Activated CD4-positive, alpha-beta memory T cell treated with anti-CD3 and anti-CD28 coated beads for 36 hours (primary cell): ENCODE measurements around the gene TNFRSF12A. TPM values are rescaled to one million over a fixed set of nuclear protein-coding genes. Genes with fewer than 3 reads are reported as not detected.
"Not testable (repeated sequence)": the region's sequence is repeated elsewhere in the genome, so short reads cannot be mapped to it uniquely, and the experiment has no call there.

Experiments used
- CTCF ChIA-PET: fragments of 350-600 bp; sonication (Branson Sonifier 250); formaldehyde crosslinking; loops from one replicate; lab custom pipeline; 2021; ENCODE audit warnings: antibody characterized with exemption, inconsistent platforms; lab: Charles Lee
- POLR2A ChIA-PET: fragments of 350-600 bp; sonication (Branson Sonifier 250); formaldehyde crosslinking; loops from one replicate; lab custom pipeline; 2021; ENCODE audit warnings: antibody characterized with exemption; lab: Charles Lee
- DNase-seq: peaks from one replicate; pipeline ENCODE4 v3.0.0-alpha.2; 2020
- H3K27ac Mint-ChIP-seq: one replicate; pipeline ENCODE4 v1.8.0; 2021; ENCODE audit warnings: mixed read lengths
- H3K27me3 Mint-ChIP-seq: one replicate; pipeline ENCODE4 v1.8.0; 2021; ENCODE audit warnings: mixed read lengths
- H3K36me3 Mint-ChIP-seq: one replicate; pipeline ENCODE4 v1.8.0; 2021; ENCODE audit warnings: mixed read lengths
- H3K4me1 Mint-ChIP-seq: one replicate; pipeline ENCODE4 v1.8.0; 2021; ENCODE audit warnings: low read depth, mixed read lengths
- H3K4me3 Mint-ChIP-seq: one replicate; pipeline ENCODE4 v1.8.0; 2021; ENCODE audit warnings: mild to moderate bottlenecking, mixed read lengths
- H3K9me3 Mint-ChIP-seq: one replicate; pipeline ENCODE4 v1.8.0; 2021; ENCODE audit warnings: mixed read lengths
- intact Hi-C: fragments of 100-400 bp; cut with micrococcal nuclease; formaldehyde crosslinking; loops from one replicate; pipeline ENCODE4 v1.15.1; 2023
- total RNA-seq, 2 experiments: library from RNA; stranded (reverse); gene quantifications; one replicate each; pipeline ENCODE4 v1.2.3, GENCODE V29; 2021

Gene TNFRSF12A
- total RNA-seq, 2 experiments from 2014 or later: 6.5 to 8.6 TPM

DNA sequence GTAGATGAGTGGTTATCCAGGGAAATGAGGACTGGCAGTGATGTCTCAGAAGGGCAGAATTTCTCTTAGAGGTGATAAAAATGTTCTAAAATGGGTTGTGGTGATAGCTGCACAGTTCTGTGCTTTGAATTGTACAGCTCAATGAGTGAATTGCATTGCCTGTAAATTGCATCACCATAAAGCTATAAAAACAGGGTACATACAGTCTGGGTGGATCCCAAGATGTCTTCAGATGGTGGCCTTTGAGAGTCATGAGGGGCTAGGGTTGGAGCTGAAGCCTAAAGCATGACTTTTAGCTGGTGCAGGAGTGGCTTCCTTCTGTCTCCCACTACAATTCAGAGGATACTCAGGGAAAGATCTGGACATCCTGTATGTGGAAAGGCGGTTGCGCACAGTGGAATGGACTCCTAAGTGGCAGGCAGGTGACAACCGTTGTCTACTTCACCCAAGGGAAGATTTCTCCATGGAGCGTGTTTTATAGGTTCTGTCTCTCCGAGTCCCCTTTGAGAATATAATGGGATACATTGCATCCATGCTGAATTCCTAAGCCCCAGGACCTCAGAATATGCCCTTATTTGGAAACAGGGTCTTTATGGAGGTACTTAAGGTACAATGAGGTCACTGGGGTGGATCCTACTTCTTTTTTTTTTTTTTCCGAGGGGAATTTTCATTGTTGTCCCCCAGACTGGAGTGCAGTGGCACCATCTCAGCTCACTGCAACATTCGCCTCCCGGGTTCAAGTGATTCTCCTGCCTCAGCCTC is 43.6 kb downstream of the TNFRSF12A start:
- POLR2A ChIA-PET: interaction anchor here (1.9 to 6.1 kb wide), 2 partner anchors 13 to 25 kb away, joined by 4 to 89 read pairs; no protein-coding TSS in a partner anchor
- DNase-seq: no peak
- intact Hi-C loops: no loop called here
- Mint-ChIP-seq H3K9me3 (no peaks in the 10 kb centered on the region), H3K27me3 (peaks cover 4% of the 10 kb centered on the region), H3K27ac (peak overlapping the region; percentile 100), H3K36me3 (peaks cover 34% of the 10 kb centered on the region), H3K4me3 (peak overlapping the region; percentile 99), H3K4me1 (peaks cover 62% of the 10 kb centered on the region)
- CTCF ChIA-PET: interaction anchor here (0.7 to 12.3 kb wide), 9 partner anchors 14 to 393 kb away, joined by 3 to 270 read pairs (median 4); partner anchors contain the start of gene ZNF213

DNA sequence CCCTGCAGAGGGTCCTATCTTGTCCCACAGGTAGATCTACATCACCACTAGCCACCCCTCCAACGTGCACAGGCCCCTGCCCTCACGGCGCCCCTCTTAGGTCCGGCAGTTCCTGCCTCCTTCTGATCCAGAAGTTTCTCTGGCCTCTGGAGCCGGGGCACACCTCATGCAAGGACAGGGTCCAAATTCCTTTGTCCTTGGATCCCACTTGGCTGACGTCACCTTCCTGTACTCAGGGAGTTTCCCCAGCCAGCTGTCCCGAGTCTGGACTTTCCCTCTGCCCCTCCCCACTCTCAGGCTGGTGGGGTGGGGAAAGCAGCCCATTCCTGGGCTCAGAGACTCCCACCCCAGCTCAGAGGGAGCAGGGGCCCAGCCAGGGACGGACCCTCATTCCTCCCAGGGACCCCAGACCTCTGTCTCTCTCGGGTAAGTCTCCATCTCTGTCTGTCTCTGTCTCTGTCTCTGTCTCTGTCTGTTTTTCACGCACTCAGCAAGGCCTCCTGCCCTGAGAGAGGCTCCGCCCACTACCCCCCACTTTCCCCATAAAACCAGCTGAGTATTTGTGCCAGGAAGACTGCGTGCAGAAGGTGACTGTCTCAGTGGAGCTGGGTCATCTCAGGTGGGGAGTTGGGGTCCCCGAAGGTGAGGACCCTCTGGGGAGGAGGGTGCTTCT is 45.0 kb downstream of the TNFRSF12A start, which contains the start of gene IL32:
Gene IL32, plus strand, starts transcription at position 572 of the 673 bp plus-strand sequence. CDS start 172 bp downstream, outside the sequence.
- H3K9me3 Mint-ChIP-seq: no peaks in the 10 kb centered on the region
- ChIA-PET POLR2A (interaction anchor here (0.5 to 6.1 kb wide), 10 partner anchors 11 to 378 kb away, joined by 3 to 89 read pairs (median 4); partner anchors contain the start of genes NAA60, ZNF213, ZNF597 and ZSCAN10), CTCF (interaction anchor here (0.5 to 12.3 kb wide), 10 partner anchors 10 to 109 kb away, joined by 3 to 270 read pairs (median 4); no protein-coding TSS in a partner anchor)
- peaks cover 67% of the 10 kb centered on the region for H3K4me1 Mint-ChIP-seq
- H3K27ac Mint-ChIP-seq: peak within 1 kb of the TSS; percentile 100
- intact Hi-C loops: loop anchor here (1.0 kb wide), 1 partner anchor 10 kb away; no protein-coding TSS in a partner anchor
- peaks cover 4% of the 10 kb centered on the region for H3K27me3 Mint-ChIP-seq
- H3K36me3 Mint-ChIP-seq: peaks cover 46% of the 10 kb centered on the region
- DNase-seq: peak; percentile 87
- H3K4me3 Mint-ChIP-seq: peak within 1 kb of the TSS; percentile 99

GRCh38 chr16:3065742-3066439 is 45.7 kb downstream of the TNFRSF12A start:
- Mint-ChIP-seq H3K27ac (peak overlapping the region; percentile 100), H3K4me1 (peaks cover 67% of the 10 kb centered on the region), H3K9me3 (no peaks in the 10 kb centered on the region), H3K36me3 (peaks cover 48% of the 10 kb centered on the region), H3K4me3 (peak overlapping the region; percentile 99), H3K27me3 (peaks cover 4% of the 10 kb centered on the region)
- intact Hi-C loops: loop anchor here (1.0 kb wide), 1 partner anchor 9 kb away; no protein-coding TSS in a partner anchor
- DNase-seq: peak; percentile 19
- CTCF ChIA-PET: interaction anchor here (0.9 to 12.3 kb wide), 10 partner anchors 9 to 108 kb away, joined by 3 to 270 read pairs (median 6); no protein-coding TSS in a partner anchor
- POLR2A ChIA-PET: interaction anchor here (0.5 to 6.1 kb wide), 10 partner anchors 10 to 377 kb away, joined by 3 to 89 read pairs (median 4); partner anchors contain the start of genes NAA60, ZNF213, ZNF597 and ZSCAN10

DNA sequence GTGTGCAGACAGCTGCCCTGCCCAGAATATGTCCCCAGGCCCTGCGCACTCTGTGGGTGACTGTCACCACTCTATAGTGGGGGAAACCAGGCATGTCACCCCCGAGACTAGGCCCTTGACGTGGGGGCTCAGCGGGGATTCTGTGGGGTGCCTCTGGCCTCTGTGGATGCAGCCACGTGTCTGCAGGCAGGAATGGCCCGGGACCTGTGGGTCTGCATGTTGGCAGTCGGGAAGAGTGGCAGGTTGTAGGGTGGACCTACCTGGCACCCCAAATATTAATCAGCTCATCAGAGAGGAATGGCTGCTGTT is 46.2 kb downstream of the TNFRSF12A start:
- H3K9me3 Mint-ChIP-seq: no peaks in the 10 kb centered on the region
- peak overlapping the region; percentile 100 for H3K27ac Mint-ChIP-seq
- peaks cover 70% of the 10 kb centered on the region for H3K4me1 Mint-ChIP-seq
- H3K4me3 Mint-ChIP-seq: peak overlapping the region; percentile 99
- intact Hi-C loops: no loop called here
- ChIA-PET CTCF (interaction anchor here (1.2 to 12.3 kb wide), 5 partner anchors 9 to 62 kb away, joined by 5 to 270 read pairs (median 7); no protein-coding TSS in a partner anchor), POLR2A (interaction anchor here (1.0 to 6.1 kb wide), 5 partner anchors 10 to 68 kb away, joined by 3 to 89 read pairs (median 10); partner anchors contain the start of gene ZNF213)
- no peak for DNase-seq
- peaks cover 48% of the 10 kb centered on the region for H3K36me3 Mint-ChIP-seq
- peaks cover 4% of the 10 kb centered on the region for H3K27me3 Mint-ChIP-seq

DNA sequence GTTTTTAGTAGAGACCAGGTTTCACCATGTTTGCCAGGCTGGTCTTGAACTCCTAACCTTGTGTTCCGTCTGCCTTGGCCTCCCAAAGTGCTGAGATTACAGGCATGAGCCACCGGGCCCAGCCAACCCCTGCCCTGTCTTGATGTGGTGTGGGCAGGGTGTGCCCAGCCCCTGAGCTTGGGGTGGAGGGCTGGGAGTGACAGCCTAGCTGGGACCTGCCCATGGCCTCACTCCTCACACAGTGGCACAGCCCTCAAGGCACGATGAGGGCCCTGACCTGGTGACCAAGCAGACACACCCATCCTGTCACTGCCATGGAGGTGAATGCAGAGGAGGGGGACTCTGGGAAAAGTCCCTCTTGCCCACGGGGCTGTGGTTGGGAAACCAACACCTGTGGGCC is 48.3 kb downstream of the TNFRSF12A start:
- Mint-ChIP-seq H3K4me1 (peaks cover 70% of the 10 kb centered on the region), H3K27ac (peak overlapping the region; percentile 100), H3K27me3 (peaks cover 4% of the 10 kb centered on the region), H3K9me3 (no peaks in the 10 kb centered on the region), H3K36me3 (peaks cover 48% of the 10 kb centered on the region), H3K4me3 (peak overlapping the region; percentile 99)
- ChIA-PET CTCF (no interaction called here), POLR2A (interaction anchor here (1.3 to 6.1 kb wide), 2 partner anchors 8 to 61 kb away, joined by 3 to 89 read pairs; no protein-coding TSS in a partner anchor)
- peak; percentile 36 for DNase-seq
- intact Hi-C loops: no loop called here

GRCh38 chr16:3069146-3069545 is 49.0 kb downstream of the TNFRSF12A start:
- peaks cover 48% of the 10 kb centered on the region for H3K36me3 Mint-ChIP-seq
- peak; percentile 17 for DNase-seq
- POLR2A ChIA-PET: interaction anchor here (0.8 to 6.1 kb wide), 3 partner anchors 7 to 60 kb away, joined by 3 to 89 read pairs (median 3); no protein-coding TSS in a partner anchor
- H3K27ac Mint-ChIP-seq: peak overlapping the region; percentile 78
- intact Hi-C loops, H3K27me3 Mint-ChIP-seq, H3K9me3 Mint-ChIP-seq: not testable (repeated sequence)
- H3K4me1 Mint-ChIP-seq: peaks cover 71% of the 10 kb centered on the region
- H3K4me3 Mint-ChIP-seq: peak overlapping the region; percentile 40
- CTCF ChIA-PET: interaction anchor here (0.6 to 0.9 kb wide), 2 partner anchors 21 to 61 kb away, joined by 3 to 4 read pairs; no protein-coding TSS in a partner anchor

- ChIA-PET CTCF (interaction anchor here (1.4 to 2.0 kb wide), 3 partner anchors 11 to 59 kb away, joined by 4 to 8 read pairs (median 7); no protein-coding TSS in a partner anchor), POLR2A (interaction anchor here (0.8 to 1.5 kb wide), 4 partner anchors 10 to 64 kb away, joined by 3 to 6 read pairs (median 4); partner anchors contain the start of gene ZNF213)
- H3K4me1 Mint-ChIP-seq: peaks cover 73% of the 10 kb centered on the region
- H3K36me3 Mint-ChIP-seq: peaks cover 46% of the 10 kb centered on the region
- intact Hi-C loops: no loop called here
- no peaks in the 10 kb centered on the region for H3K9me3 Mint-ChIP-seq
- peak overlapping the region; percentile 40 for H3K4me3 Mint-ChIP-seq
- DNase-seq: peak; percentile 54
- peaks cover 1% of the 10 kb centered on the region for H3K27me3 Mint-ChIP-seq
- peak overlapping the region; percentile 78 for H3K27ac Mint-ChIP-seq
Observed at GRCh38 chr16:3070608-3071111, 50.5 kb downstream of the TNFRSF12A start.

GRCh38 chr16:3071655-3072054 is 51.5 kb downstream of the TNFRSF12A start:
- peak overlapping the region; percentile 36 for H3K4me3 Mint-ChIP-seq
- peak overlapping the region; percentile 78 for H3K27ac Mint-ChIP-seq
- intact Hi-C loops: no loop called here
- no peaks in the 10 kb centered on the region for H3K27me3 Mint-ChIP-seq
- CTCF ChIA-PET: interaction anchor here (1.4 to 2.0 kb wide), 3 partner anchors 12 to 58 kb away, joined by 4 to 8 read pairs (median 7); no protein-coding TSS in a partner anchor
- POLR2A ChIA-PET: interaction anchor here (1.4 to 1.5 kb wide), 2 partner anchors 9 to 13 kb away, joined by 5 to 6 read pairs; no protein-coding TSS in a partner anchor
- peaks cover 81% of the 10 kb centered on the region for H3K4me1 Mint-ChIP-seq
- peaks cover 36% of the 10 kb centered on the region for H3K36me3 Mint-ChIP-seq
- H3K9me3 Mint-ChIP-seq: no peaks in the 10 kb centered on the region
- DNase-seq: peak; percentile 28
